Activated CD4-positive, CD25-positive, alpha-beta regulatory T cell treated with anti-CD3 and anti-CD28 coated beads, Interleukin-2, amount 50 U/mL, for 24 hours (primary cell): ENCODE measurements around the gene SLC24A3.

ENCODE experiments used
- ATAC-seq, 2 donors: fragments of 150-1000 bp; cut with Tn5 transposase; one replicate each; pipeline ENCODE4 v1.10.0; 2021; ENCODE audit warnings: mild to moderate bottlenecking in 1 of 2, moderate library complexity in 1 of 2

Gene SLC24A3

DNA sequence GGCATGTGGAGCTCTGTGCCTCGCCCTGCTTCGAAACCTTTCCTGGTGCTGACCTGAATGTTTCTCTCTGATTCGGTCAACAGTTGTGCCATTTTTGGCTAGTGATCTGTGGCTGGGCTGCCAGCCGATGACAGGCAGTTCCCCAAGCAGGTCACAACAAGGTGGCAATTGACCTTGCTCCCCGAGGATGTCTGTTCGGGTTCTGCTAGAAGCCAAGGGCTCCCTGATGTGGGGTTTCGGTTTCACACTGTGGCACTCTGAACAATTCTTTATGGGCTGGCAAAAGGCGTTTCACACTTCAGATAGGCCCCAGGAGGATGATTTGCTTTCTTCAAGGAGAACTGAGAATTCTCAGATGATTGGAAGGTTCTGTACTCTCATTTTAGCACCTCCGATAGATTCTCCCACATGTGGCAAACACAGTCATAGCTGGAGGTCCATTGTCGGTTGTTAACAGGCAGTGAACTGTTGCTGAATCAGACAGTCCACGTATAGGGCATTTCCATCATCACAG lies 135.6 kb downstream of the SLC24A3 start:
- peak; percentile 7 to 34 for ATAC-seq

DNA sequence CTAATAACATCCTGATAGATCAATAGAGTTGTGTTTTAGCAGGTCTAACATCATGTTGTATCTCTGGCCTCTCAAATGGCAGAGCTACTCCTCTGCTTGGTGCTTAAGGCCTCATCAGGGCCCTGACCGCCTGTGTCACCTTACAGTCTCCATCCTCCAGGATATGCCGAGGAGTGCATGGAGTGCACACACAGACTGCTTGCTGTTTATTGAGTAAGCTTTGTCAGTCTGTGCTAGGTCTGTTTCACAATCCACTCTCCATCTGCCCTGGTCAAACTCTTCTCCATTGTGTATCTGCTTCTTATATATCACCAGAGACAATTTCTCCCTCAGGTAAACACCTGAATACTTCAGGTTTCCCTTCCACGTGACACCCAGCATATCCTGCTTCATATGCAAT lies 136.1 kb downstream of the SLC24A3 start:
- ATAC-seq = no peak

DNA sequence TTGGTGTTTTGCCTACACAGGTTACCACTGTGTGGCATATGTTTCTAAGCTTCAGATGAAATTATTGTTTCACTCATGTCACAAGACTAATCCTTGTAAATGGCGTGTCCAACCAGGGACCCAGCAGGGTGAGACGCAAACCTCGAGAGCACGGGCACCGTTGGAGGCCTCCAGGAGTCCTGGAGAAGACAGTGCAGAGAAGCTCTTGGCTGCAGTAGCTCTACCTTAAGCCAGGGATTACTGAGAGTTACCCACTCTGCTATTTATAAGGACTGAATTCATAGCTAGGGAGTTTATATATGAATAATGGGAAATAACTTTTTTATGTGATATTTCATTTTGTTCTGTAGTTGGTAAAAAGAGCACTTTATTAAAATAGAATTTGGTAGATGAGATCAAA lies 137.4 kb downstream of the SLC24A3 start:
- ATAC-seq = no peak

DNA sequence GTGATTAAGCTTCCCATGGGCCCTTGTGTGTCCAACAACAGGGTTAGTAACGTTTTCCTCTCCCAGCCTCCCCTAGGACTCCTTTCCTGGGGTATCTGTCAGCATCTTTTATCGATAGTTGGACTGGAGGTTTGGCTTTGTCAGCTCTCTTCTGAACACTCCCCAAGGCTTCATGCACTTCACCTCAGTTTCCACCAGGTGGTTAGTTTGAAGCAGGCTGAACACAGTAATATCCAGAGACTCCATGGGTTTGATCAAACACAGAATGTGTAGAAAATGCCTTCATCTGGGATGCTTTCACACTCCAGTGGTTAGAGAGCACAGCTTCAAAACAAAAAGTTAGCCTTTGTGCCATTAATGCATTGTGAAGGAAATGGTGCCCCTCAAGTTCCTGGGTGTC lies 139.1 kb downstream of the SLC24A3 start:
- ATAC-seq = no peak

DNA sequence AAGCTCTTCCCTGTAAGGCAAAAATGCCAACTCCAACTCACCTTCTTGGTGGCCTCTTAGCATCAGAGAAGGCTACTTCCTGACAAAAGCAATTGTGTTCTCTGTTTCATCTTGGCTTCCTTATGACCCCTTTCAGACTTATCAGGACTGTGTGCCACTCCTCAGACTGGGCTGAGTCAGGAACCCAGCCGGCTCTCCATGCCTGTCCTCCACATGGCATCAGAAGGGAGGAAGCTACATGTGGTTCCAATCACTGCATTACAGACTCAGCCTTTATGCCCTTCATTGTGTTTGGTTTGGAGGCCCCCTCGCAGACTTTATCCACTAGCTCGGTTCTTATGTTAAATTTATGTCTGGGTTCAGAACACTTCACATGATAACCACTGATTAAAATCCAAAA lies 142.5 kb downstream of the SLC24A3 start:
- no peak for ATAC-seq

DNA sequence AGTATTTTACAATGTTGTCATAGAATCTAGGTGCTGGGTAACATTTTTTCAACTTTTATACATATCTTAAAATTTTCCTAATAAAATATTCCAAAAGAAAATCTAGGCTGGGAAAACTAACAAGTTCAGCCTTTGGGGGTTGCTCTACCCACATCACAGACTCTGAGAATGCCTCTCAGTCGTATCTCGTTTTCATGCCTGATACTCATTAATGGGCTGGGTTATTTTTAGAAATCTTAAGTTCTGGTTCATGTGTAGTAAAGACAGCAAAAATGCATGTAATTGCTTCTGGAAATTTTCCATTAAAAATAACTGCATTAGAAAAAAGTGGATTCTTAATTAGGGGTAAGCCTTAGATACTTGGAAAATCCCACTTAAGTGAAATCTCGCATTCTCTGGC lies 149.3 kb downstream of the SLC24A3 start:
- ATAC-seq = no peak

DNA sequence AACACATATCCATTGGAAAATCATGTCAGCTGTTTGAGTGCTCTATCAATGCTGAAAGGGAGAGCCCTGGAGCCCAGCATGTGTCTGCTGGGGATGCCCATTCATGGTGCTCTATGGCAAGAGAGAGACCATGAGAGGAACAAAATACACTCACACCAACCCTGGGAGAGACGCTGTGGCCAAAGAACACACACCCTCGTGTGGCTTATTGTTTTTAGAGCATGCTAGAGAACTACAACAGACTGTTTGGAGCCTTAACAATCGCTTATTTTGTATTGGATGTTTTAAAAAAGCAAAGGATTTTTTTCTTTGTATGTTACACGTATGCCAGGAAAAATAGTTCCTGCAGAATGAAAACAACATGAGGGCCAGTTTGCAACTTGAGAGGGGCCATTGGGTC lies 151.0 kb downstream of the SLC24A3 start:
- no peak for ATAC-seq

DNA sequence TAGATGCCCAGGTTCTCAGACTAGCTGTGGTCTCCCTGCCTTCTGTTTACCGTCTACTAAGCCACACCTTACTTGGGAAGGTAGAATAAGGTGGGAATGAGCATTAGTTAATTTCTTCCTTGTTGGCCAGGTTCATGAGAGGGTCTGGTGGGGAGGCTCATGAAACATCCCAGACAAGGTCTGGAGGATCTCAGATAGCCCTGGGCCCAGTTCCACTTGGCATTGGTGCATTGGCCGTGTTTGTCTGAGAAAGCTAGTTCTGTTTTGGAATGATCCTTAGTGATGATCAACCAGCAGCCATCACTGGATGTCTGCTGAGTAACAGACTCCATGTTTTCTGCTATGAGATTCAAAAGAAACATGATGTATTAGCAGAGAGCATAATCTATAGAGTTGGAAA lies 155.1 kb downstream of the SLC24A3 start:
- ATAC-seq = no peak

DNA sequence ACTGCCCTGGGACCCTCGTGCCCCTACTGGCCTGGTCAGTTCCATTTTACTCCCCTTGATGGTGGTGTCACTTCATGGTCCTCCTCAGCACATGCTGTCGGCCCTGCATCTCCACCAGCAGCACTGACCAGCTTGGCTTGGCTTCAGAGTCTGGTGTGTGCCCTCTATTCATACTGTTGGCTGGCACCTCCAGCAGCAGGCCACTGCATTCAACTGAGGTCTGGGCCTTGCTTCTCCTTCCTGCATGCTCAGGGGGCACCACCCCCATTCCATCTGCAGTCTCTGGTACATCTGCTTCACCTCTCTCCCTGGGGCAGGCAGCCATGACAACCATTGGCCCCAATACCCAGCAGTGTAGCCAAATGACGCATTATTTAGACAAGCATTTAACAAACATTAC lies 155.9 kb downstream of the SLC24A3 start:
- no peak for ATAC-seq

DNA sequence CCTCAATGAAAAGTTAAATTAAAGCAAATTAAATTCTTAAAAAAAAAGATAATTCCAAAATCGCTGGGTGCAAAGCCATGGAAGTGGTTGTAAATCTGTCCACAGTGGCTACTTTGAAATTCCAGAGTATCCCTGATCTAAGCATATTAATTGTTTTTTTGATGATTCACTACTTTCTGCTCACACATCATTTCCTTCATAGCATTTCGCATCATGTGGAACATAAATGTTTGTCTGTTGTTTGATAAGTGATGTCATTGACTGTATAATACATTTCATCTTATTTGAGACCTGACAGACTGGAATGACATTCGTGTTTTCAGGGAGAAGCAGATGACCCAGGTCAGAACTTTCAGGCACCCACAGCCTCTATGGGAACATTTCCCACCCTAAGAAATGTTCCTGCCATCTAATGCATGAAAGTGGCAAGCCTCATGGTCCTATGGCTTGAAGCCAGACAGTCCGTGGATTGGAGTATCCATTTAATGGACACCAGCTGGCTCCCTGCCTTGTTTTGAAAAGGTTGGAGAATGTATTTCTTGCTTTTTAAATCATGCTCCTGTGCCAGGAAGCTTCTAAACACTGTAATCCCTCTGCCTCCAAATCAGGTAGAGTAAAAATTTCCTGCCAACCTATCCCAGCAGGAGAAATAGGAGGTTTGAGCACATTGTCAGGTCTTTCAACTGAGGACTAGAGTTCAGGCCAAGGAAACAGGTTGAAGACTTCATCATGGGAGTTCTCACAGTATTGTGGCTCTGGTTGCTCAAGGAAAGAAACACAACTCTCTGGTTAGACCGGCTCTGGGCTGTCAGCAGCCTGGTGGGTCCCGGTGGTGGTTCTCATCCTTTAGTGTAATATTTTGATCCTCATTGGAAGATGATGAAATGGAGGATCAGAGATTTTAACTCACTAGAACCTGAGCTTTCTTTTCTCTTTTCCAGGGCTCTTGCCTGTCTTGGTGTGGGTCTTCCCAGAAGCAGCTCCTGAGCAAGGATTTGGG lies 157.9 kb downstream of the SLC24A3 start:
- ATAC-seq = no peak

DNA sequence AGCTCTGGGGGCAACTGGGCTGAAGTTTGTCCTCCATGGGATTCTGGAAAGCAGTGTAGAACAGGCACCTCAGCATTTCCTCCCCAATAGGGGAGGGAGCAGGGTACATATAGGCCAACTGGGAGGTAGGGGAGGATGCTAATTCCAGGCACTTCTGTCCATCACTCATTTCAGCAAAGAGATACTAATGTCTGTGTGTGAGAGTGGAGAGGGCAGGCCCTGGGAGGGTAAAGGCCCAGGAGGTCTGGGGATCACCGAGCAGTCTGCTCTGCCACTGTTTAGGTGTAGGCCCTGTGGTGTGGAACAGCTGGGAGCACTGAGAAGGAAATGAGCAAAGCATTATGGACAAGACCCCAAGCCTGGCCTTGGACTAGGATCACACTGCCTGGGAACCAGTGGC lies 158.7 kb downstream of the SLC24A3 start:
- ATAC-seq = no peak

DNA sequence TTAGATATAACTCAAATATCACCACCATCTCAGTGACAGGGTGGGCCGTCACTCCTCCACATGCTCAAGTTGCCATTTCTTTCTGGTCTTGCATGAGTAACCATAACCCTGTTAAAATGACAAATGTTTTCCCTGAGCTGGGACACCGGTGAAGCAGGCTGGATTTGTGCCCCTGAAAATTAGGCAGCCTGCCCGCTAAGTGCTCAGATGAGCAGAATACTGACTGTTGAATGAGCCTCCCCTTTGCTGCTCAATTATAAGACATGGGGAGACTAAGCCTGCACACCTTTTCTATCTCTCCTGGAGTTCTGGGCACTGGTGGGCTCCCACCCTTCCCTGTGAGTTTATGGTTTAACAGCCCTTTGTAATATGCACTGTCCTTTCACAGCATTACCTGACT lies 161.8 kb downstream of the SLC24A3 start:
- ATAC-seq = no peak

DNA sequence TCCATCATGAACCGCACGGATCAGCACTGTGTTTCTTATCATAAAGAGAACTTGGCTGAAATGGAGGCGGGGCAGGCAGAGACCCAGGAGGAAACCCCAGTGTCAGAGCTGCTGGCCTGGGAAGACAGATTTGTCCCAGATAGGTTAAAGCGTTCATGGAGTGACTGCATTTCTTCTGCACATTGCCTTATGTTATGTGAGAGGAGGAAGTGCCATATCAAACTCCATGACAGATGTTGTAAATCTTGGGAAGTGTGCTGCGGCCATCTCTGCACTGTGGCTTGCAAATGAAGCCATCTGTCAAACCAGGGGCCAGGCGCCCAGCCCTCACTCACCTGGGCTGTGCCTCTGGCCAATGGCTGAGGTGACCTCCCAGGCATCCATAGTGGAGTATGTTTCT lies 163.0 kb downstream of the SLC24A3 start:
- ATAC-seq = no peak

DNA sequence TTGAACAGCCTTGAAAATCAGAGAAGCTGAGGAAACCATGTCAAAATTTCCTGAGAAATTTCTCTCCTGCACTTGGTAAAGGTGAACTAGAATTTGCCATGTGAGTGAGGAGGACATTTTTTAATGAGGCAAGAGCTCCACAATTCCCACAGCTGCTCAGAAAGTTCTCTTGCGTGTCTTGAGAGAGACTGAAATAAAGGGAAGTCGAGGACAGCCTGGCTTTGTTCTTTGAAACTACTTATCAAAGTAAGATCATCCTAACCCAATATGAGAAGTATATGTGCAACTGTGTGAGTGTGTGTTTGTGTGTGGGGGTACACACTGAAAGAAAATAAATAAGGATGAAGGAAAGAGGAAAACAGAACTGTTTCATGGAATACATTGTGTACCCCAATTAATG lies 163.4 kb downstream of the SLC24A3 start:
- ATAC-seq = no peak

DNA sequence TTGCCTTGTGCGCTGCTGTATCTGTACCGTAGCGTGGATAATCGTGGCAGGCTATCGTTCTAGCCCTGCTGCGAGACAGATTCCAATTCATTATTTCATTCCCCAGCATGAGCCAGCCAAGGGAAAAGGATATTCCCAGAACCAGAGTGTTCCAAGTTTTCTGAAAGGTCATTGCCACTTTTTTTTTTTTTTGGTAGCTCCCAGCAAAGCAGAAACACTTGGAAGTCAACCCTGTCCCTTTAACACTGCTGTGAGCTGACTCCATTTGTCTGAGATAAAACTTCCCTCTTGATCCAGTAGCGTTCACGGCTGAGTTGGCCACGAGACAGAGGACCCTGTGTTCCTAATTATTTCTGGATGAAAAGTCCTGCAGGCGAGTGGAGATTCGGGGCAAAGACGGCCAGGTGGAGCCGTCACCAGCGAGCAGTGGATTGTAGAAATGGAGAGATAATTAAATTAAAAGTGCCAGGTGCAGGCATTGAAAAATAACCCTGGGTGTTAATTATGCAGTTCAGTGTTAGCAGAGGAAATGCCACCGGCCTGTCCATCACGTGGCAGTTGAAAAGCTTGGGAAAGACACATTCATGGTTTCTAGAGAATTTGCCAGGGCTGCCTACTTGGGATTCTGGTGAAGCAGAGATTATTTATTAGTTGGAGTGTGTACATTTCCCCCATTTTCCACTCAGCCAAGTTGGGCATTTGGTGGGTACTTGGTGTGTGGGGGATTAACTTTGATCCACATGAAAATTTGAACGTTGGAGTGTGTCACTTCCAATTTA lies 164.2 kb downstream of the SLC24A3 start:
- no peak for ATAC-seq

DNA sequence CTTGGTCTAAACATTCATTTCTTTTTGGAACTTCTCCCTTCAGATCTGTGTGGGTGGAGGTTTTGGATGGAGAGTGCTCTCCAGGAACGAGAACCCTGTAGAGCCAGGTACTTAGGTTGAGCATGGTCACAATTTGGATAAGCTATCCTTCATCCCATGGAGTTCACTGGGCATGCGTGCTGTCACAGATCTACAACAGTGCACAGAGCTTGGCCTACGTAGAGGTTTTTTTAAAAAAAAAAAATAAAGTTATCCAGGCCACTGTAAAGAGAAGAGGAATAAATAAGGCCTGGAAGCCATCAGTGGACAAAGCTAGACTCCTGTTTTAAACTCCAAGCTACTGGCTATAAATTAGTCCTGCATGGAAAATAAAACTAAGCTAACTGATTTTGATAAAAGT lies 165.6 kb downstream of the SLC24A3 start:
- no peak for ATAC-seq

DNA sequence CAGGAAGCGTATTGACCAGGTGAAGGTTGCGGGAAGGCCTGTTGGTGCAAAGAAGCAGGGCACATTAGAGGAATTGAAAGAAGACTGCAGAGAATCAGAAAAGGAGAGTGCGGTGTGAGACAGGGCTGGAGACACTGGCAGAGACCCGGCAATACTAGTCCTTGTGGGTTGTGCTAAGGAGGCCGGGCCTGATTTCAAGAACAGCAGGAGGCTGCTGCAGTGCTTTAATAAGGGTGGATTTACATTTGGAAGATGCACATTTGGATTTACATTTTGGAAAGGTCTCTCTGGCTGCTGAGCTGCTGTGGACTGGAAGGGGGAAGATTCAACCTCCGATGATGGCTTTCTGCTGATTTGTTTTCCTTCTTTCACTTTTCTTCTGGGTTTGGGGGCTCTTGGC lies 167.8 kb downstream of the SLC24A3 start:
- no peak for ATAC-seq

DNA sequence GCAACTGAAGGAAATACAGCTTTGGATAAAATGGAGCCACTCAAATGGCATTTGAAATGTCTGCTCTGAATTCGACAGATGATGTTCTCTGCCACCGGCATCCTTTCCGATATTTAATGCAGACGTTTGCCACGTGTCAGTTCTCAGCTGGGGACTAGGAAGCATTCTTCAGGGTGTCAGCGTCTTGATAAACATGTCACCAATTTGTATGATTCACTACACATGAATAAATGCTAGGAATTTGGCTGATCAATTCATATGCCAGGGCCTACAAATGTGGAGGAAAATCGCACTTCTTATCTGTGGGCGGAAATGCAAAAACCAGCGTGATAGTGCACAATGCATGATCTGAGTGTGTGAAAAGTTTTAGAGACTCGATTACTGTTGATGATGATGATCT lies 169.5 kb downstream of the SLC24A3 start:
- ATAC-seq = no peak

DNA sequence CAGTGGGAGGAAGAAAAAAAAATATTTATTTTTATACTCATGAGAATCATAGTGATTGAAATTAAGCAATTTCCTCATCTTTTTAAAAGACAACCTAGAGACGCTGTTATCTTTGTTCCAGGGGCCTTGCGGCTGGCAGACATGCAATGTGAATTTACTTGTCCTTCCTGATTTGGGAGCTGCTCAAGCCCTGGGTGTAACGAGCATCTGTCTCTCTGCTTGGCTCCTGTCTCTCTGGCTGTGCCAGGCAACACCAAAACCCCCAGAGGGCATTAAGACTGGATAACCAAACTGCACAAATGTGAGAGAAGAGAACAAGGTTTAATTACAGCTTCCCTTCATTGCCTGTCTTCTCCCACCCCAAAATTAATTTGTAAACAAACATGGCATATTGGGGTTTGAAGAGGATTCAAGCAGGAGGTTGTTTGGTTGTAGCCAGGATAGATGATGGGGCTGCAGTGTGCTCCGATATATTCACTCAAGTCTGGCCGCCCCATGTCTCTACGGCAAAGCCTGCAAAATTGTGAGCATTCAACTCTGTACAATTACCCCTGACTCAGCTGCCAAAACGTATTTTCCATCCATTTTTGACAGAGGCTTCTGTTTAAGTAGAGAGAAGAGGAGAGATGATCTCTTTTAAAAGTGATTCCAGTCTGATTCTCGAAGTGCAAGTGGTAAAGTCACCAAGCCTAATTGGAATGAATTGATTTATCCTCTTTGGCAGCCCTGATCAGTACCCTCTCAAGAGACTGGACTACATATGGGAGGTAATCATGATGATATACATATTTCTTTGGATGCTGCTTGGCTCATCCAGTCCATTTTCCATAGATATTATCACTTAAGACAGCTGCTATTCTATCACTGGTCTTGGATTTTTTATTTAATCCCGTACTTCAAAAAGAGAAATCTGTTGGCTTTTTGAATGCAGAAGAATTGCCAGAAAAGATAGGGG lies 170.2 kb downstream of the SLC24A3 start:
- no peak for ATAC-seq

DNA sequence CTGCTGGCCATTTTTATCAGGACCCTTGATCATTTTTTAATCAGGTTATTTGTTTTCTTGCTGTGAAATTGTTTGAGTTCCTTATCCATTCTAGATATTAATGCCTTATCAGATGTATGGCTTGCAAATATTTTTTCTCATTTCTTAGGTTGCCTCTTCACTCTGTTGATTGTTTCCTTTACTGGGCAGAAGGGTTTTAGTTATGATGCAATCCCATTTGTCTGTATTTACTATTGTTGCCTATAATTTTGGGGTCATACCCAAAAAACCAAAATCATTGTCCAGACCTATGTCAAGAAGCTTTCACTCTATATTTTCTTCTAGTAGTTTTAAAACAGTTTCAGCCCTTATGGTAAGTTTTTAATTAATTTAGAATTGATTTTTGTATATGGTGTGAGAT lies 172.5 kb downstream of the SLC24A3 start:
- no peak for ATAC-seq

DNA sequence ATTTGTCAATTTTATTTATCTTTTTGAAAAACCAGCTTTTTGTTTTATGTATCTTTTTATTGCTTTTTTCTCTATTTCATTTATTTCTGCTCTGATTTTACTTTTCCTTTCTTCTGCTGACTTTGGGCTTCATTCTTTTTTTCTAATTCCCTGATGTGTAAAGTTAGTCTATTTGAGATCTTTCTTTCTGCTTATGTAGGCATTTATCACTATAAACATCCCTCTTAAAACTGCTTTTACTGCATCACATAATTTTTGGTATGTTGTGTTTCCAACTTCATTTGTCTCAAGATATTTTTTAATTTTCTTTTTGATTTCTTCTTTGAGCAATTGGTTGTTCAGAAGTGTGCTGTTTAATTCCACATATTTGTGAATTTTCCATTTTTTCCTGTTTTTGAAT lies 174.8 kb downstream of the SLC24A3 start:
- ATAC-seq = no peak

DNA sequence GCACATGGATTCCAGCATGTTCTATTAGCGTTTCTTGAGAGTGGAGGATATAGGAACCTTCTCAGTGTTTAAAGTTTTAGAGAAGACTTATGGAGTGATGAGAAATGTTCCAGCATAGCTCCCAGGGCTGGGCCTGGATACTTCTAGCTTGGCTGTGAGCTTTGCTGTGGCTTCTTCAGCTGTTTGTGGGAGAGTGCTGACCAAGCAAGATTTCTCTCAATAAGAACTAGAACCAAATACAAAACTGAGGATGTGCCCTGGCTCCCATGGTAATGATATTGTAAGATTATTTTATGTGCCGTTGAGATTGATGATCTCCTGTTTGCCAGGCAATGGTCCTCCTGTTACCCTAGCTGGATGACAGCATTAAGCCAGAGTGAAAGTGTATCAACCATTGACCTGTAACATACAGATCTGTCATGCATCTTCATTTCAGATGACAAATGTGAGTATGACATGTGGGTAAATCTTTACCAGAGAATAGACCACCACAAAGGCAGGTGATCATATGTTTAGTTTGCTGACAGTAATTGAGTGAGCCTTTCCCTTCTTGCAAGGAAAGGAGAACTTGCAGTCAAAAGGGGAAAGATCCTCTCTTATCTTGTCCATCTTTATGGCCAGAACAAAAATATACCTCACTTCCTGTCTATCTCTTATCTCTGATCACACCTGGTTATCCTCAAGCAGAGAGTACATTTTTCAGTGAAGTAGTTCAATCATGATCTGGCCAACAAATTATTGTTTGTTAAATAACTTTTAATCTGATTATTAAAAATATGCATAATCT lies 180.1 kb downstream of the SLC24A3 start:
- ATAC-seq = no peak
